Lung (tissue), 12 donors: ENCODE measurements around the gene UGT3A1. TPM values are rescaled to one million over a fixed set of nuclear protein-coding genes. Genes with fewer than 3 reads are reported as not detected.

Experiments
- ATAC-seq: fragments of 200-7000 bp; cut with Tn5 transposase; one replicate; pipeline ENCODE4 v1.9.1; 2020; ENCODE audit warnings: moderate number of reproducible peaks; ENCODE audit not compliant: insufficient read depth, low FRiP score
- DNase-seq, 3 donors: peaks; one replicate each; pipeline ENCODE4 v3.0.0-alpha.2; 2013 to 2017
- H3K27ac ChIP-seq, 2 donors: one replicate each; pipeline ENCODE4 v1.5.1; 2013; ENCODE audit warnings: mild to moderate bottlenecking in 2 of 2, moderate library complexity in 2 of 2, control low read depth in 1 of 2, inconsistent platforms in 1 of 2, low read depth in 1 of 2, low read length in 1 of 2
- H3K27me3 ChIP-seq, 3 donors: one replicate each; pipeline ENCODE4 v1.5.1; 2013; ENCODE audit warnings: low read length in 2 of 3; ENCODE audit not compliant: control insufficient read depth in 3 of 3, insufficient read depth in 3 of 3
- H3K36me3 ChIP-seq, 4 donors: one replicate each; pipeline ENCODE4 v1.5.1; 2013; ENCODE audit warnings: low read length in 4 of 4, mild to moderate bottlenecking in 1 of 4, moderate library complexity in 1 of 4; ENCODE audit not compliant: control insufficient read depth in 4 of 4, insufficient read depth in 4 of 4
- H3K4me1 ChIP-seq, 5 donors: one replicate each; pipeline ENCODE4 v1.5.1; 2013; ENCODE audit warnings: low read length in 5 of 5, mild to moderate bottlenecking in 2 of 5, moderate library complexity in 1 of 5; ENCODE audit not compliant: control insufficient read depth in 5 of 5, insufficient read depth in 5 of 5
- H3K4me3 ChIP-seq: one replicate; pipeline ENCODE4 v1.5.1; 2013; ENCODE audit warnings: mild to moderate bottlenecking, control low read depth, moderate library complexity
- H3K9ac ChIP-seq, 2 donors: one replicate each; pipeline ENCODE4 v1.5.1; 2013; ENCODE audit warnings: low read length in 2 of 2, control low read depth in 1 of 2; ENCODE audit not compliant: insufficient read depth in 1 of 2
- H3K9me3 ChIP-seq, 4 donors: one replicate each; pipeline ENCODE4 v1.5.1; 2013; ENCODE audit warnings: low read length in 3 of 4, mild to moderate bottlenecking in 1 of 4, moderate library complexity in 1 of 4; ENCODE audit not compliant: control insufficient read depth in 4 of 4, insufficient read depth in 3 of 4
- CTCF ChIP-seq: IDR thresholded peaks from 2 replicates; pipeline ENCODE4 v1.5.1; 2012; ENCODE audit warnings: mild to moderate bottlenecking; ENCODE audit errors: control extremely low read depth, extremely low read depth
- WGBS, 2 donors: extraction: QIAGEN DNeasy Blood & Tissue Kit; methylation state at CpG; one replicate each; pipeline ENCODE4 v1.1.7; 2013; 5-methylcytosine and 5-hydroxymethylcytosine counted together
- polyA plus RNA-seq, 2 donors: library from polyadenylated mRNA; stranded (reverse); fragments of 200-250 nt; gene quantifications; one replicate each; pipeline ENCODE4 v1.2.1, GENCODE V29; 2013
- total RNA-seq, 2 donors: library from RNA; depleted of rRNA in 1 of 2; stranded (reverse); fragments of >200 nt in 1 of 2; gene quantifications; one replicate each; pipeline ENCODE4 v1.2.1, GENCODE V29; 2014 to 2021
- donor health status: control.
- donor health status: control.
- donor health status: Bipolar disorder and iron deficiency.
- donor health status: healthy.
- donor health status: DM: yes; HTN: yes; CAD: no.

The UGT3A1 gene
- total and polyA plus RNA-seq, 4 donors: not detected

GRCh38 chr5:35956429-35956828 is 34.8 kb downstream of the UGT3A1 start:
- Histone ChIP-seq H3K27ac (no peak overlapping the region), H3K27me3 (no peaks in the 10 kb centered on the region), H3K9ac (no peak overlapping the region), H3K36me3 (no peaks in the 10 kb centered on the region), H3K4me1 (peaks cover 0 to 13% (median 0%) of the 10 kb centered on the region in 5 donors), H3K9me3 (peaks cover 0 to 8% (median 0%) of the 10 kb centered on the region in 4 donors), H3K4me3 (no peak overlapping the region)
- TF ChIP-seq CTCF: no peak
- DNase-seq (no peak), ATAC-seq (no peak)
- 86 to 97% methylated on average over 1 of the region's 1 CpG for WGBS, 2 donors

GRCh38 chr5:35954175-35954574 is 37.0 kb downstream of the UGT3A1 start:
- Histone ChIP-seq H3K27me3 (no peaks in the 10 kb centered on the region), H3K9ac (no peak overlapping the region), H3K9me3 (peaks cover 0 to 2% (median 0%) of the 10 kb centered on the region in 4 donors), H3K4me1 (peaks cover 0 to 17% (median 0%) of the 10 kb centered on the region in 5 donors), H3K4me3 (no peak overlapping the region), H3K36me3 (no peaks in the 10 kb centered on the region), H3K27ac (no peak overlapping the region)
- DNase-seq (no peak), ATAC-seq (no peak)
- no peak for TF ChIP-seq CTCF
- 70 to 80% methylated on average over 9 of the region's 9 CpGs for WGBS, 2 donors

- H3K27me3 ChIP-seq: no peaks in the 10 kb centered on the region
- ATAC-seq: no peak
- 75 to 78% methylated on average over 5 of the region's 5 CpGs for WGBS, 2 donors
Observed at GRCh38 chr5:35947085-35947484, 44.1 kb downstream of the UGT3A1 start.

More at GRCh38 chr5:35947085-35947484, 44.1 kb downstream of the UGT3A1 start:
- Histone ChIP-seq H3K9me3 (no peaks in the 10 kb centered on the region), H3K4me1 (peaks cover 0 to 11% (median 0%) of the 10 kb centered on the region in 5 donors), H3K27ac (no peak overlapping the region), H3K36me3 (no peaks in the 10 kb centered on the region), H3K9ac (no peak overlapping the region), H3K4me3 (no peak overlapping the region)
- no peak for DNase-seq
- TF ChIP-seq CTCF: no peak
